ENCODE data around the gene ATP9A.

The ATP9A gene

GRCh38 chr20:51695574-51696303 lies 72.5 kb downstream of the ATP9A start:
- POLR2A ChIA-PET: no interaction called here
- no peak for TF ChIP-seq ZNF138 (tag by site-specific recombination; IDR thresholded peaks at IDR 0.05; ENCODE audit: borderline replicate concordance)
- peak; percentile 38; the same call in 1 of the 2 replicates for TF ChIP-seq ZFHX2 (tag by site-specific recombination; conservative IDR thresholded peaks at IDR 0.05)
- 0 out of 2 replicates have a peak, but pooled peaks have one; percentile 9 for TF ChIP-seq ZBTB20 (tag by site-specific recombination; IDR thresholded peaks at IDR 0.05)
- 0 out of 2 replicates have a peak, but pooled peaks have one; percentile 51 for TF ChIP-seq EGR2 (tag by site-specific recombination; IDR thresholded peaks at IDR 0.05; ENCODE audit: low read depth)
- TF ChIP-seq ZXDB (tag by site-specific recombination; IDR thresholded peaks at IDR 0.05): no peak
- no peak for TF ChIP-seq REST (tag by site-specific recombination; IDR thresholded peaks at IDR 0.05)
- H3K27ac ChIP-seq (ENCODE audit: extremely low read depth, low read depth, low read length): peak overlapping the region; percentile 96
- H3K4me1 ChIP-seq (ENCODE audit: control insufficient read depth, insufficient read depth, low read length): peaks cover 18% of the 10 kb centered on the region
- CTCF ChIA-PET: interaction anchor here (0.6 to 1.0 kb wide), 2 partner anchors 388 to 398 kb away, joined by 3 read pairs; no protein-coding TSS in a partner anchor
- H3K36me3 ChIP-seq (ENCODE audit: control insufficient read depth in 2 of 2, insufficient read depth in 1 of 2, low read length in 2 of 2): peaks cover 0 to 13% of the 10 kb centered on the region in 2 experiments; a peak in 1 of 3 replicates
- H3K9me3 ChIP-seq (ENCODE audit: control insufficient read depth, insufficient read depth, low read depth, low read length): no peaks in the 10 kb centered on the region
- H3K4me3 ChIP-seq (ENCODE audit: low read depth, low read length): no peak overlapping the region

GRCh38 chr20:51692806-51693400 lies 75.3 kb downstream of the ATP9A start:
- ChIA-PET CTCF (no interaction called here), POLR2A (interaction anchor here (0.6 kb wide), 1 partner anchor 89 kb away, joined by 3 read pairs; no protein-coding TSS in a partner anchor)
- H3K36me3 ChIP-seq (ENCODE audit: control insufficient read depth in 2 of 2, insufficient read depth in 1 of 2, low read length in 2 of 2): peaks cover 0 to 24% of the 10 kb centered on the region in 2 experiments; a peak in 2 of 3 replicates
- no peak overlapping the region for H3K27ac ChIP-seq (ENCODE audit: extremely low read depth, low read depth, low read length)
- no peaks in the 10 kb centered on the region for H3K9me3 ChIP-seq (ENCODE audit: control insufficient read depth, insufficient read depth, low read depth, low read length)
- no peak overlapping the region for H3K4me3 ChIP-seq (ENCODE audit: low read depth, low read length)
- H3K4me1 ChIP-seq (ENCODE audit: control insufficient read depth, insufficient read depth, low read length): peaks cover 18% of the 10 kb centered on the region
- peak; percentile 27; the same call in 1 of the 2 replicates for TF ChIP-seq ZIC2 (tag by site-specific recombination; IDR thresholded peaks at IDR 0.05)
- TF ChIP-seq PATZ1 (tag by site-specific recombination; IDR thresholded peaks at IDR 0.05): no peak

GRCh38 chr20:51691703-51692102 lies 76.5 kb downstream of the ATP9A start:
- ChIA-PET CTCF (no interaction called here), POLR2A (no interaction called here)
- Histone ChIP-seq H3K27ac (ENCODE audit: extremely low read depth, low read depth, low read length) (no peak overlapping the region), H3K4me1 (ENCODE audit: control insufficient read depth, insufficient read depth, low read length) (peaks cover 14% of the 10 kb centered on the region), H3K36me3 (ENCODE audit: control insufficient read depth in 2 of 2, insufficient read depth in 1 of 2, low read length in 2 of 2) (peaks cover 0 to 29% of the 10 kb centered on the region in 2 experiments; a peak in 2 of 3 replicates), H3K4me3 (ENCODE audit: low read depth, low read length) (no peak overlapping the region), H3K9me3 (ENCODE audit: control insufficient read depth, insufficient read depth, low read depth, low read length) (no peaks in the 10 kb centered on the region)
- no peak for TF ChIP-seq ZNF223 (tag by site-specific recombination; IDR thresholded peaks at IDR 0.05)
- no peak for TF ChIP-seq ZSCAN30 (tag by site-specific recombination; IDR thresholded peaks at IDR 0.05)
- TF ChIP-seq CTCF (tag by site-specific recombination; IDR thresholded peaks at IDR 0.05): no peak
- peak; percentile 89 for TF ChIP-seq ZNF146 (tag by site-specific recombination; IDR thresholded peaks at IDR 0.05)

Data from HEK293 (cell line).